AG10803 (cell line): ENCODE measurements around the gene PDSS2.

Experiments used
- DNase-seq: peaks from one replicate; pipeline ENCODE4 v3.0.0; 2010; ENCODE audit warnings: low read depth
- H3K4me3 ChIP-seq: 2 replicates; pipeline ENCODE4 v1.5.1; 2011; ENCODE audit warnings: mild to moderate bottlenecking, low read length, control low read depth
- TF ChIP-seq, protein P1 (sequence below): conservative IDR thresholded peaks from 2 replicates; pipeline ENCODE4 v1.5.1; 2011; ENCODE audit warnings: mild to moderate bottlenecking, low read length, control low read depth, inconsistent platforms

Gene PDSS2

DNA sequence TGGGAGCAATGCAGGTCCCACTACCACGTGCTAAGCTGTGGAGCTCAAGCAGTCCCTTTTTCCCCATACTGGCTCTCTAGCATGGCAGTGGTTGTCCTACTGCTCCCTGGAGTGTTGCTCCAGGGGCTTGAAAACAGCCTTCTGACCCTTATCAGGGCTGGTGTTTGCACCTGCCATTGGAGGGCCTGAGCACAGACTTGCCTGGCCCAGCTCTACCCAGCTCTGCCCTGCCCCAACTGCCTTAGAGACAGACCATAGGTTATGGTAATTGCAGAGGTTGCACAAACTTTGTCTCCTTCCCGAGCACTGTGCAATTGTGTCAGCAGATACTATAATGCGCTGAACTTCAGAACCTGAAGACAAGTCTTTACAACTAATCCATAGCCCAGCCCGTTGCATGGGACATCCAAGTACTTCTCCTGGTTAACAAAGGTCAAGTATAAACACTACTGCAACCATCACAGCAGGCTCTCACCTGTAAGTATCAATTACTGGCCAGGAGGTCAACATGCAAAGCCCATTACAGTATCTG lies 58.7 kb downstream of the PDSS2 start:
- TF ChIP-seq, protein P1, sequence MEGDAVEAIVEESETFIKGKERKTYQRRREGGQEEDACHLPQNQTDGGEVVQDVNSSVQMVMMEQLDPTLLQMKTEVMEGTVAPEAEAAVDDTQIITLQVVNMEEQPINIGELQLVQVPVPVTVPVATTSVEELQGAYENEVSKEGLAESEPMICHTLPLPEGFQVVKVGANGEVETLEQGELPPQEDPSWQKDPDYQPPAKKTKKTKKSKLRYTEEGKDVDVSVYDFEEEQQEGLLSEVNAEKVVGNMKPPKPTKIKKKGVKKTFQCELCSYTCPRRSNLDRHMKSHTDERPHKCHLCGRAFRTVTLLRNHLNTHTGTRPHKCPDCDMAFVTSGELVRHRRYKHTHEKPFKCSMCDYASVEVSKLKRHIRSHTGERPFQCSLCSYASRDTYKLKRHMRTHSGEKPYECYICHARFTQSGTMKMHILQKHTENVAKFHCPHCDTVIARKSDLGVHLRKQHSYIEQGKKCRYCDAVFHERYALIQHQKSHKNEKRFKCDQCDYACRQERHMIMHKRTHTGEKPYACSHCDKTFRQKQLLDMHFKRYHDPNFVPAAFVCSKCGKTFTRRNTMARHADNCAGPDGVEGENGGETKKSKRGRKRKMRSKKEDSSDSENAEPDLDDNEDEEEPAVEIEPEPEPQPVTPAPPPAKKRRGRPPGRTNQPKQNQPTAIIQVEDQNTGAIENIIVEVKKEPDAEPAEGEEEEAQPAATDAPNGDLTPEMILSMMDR, result no peak
- no peak overlapping the region for H3K4me3 ChIP-seq
- DNase-seq, result no peak

DNA sequence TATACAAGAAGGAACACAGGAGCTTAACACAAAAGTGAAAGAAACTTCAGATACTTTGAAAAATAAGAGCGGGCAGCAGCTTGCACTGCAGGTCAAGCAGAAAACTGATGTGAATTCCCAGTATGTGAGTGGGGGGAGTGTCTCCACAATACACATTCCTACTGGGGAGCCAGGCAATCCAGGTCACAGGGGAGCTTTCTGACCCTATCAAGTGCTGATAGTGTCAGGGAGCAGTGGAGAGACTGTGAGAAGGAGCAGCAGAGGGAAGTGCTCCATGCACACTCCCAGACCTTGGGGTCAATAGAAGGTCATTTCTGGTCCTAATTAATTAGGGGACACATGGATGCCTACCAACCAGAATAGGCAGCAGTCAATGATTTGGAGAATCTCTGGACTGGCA lies 59.4 kb downstream of the PDSS2 start:
- no peak overlapping the region for H3K4me3 ChIP-seq
- TF ChIP-seq, protein P1, result no peak
- DNase-seq, result no peak

DNA sequence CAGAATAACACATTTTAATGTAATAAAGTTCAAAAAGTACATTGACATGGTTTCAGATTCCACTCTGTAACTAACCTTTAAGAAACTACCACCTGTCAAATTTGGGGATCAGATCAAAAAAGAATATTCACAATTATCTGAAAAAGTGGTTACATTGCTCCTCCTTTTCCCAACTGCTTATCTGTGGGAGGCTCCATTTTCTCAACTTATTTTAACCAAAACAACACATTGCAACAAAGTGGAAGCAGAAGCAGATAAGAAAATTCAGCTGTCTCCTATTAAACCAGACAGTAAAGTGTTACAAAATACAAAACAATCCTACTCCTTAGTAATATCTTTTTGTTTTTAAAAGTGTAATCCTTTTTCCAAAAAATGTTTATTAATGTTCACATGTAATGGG lies 61.4 kb downstream of the PDSS2 start:
- H3K4me3 ChIP-seq, result no peak overlapping the region
- TF ChIP-seq, protein P1, result no peak
- no peak for DNase-seq

DNA sequence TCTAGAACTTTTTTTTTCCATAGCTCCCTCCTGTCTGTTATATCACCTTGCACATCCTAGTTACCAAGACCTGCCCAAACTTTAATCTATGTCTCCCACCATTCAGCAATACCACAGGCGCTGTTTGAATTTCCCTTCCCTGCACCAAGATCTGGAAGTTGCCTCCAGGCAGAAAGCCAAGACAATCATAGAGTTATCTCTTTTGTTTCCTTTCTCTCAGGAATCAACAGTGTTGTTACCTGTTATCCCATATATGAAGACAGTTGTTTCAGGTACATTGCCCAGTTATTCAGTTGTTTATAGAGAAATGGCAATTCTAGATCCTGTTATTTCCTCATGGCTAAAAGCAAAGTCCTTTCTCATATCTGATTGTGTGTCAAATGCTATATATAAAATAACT lies 63.2 kb downstream of the PDSS2 start:
- no peak for DNase-seq
- H3K4me3 ChIP-seq, result no peak overlapping the region
- TF ChIP-seq, protein P1, result no peak

DNA sequence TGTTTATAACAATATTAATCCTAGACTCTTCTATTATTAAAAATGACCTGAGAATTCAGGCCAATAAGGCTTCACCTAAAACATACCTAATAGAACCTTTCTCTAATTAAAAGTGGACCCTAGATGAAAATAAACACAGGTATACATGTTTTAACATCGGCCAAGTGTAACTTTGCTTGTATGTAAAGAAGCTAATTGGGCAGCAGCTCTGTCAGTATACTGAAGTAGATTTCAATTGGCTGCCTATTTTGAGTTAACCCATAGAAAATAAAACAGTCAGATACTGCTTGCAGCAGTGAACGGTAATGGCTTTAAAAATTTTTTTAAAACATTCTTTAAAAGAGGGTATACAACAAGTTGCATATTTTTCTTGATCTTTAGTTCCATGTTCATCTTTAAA lies 67.3 kb downstream of the PDSS2 start:
- TF ChIP-seq, protein P1, result no peak
- no peak overlapping the region for H3K4me3 ChIP-seq
- DNase-seq, result no peak

DNA sequence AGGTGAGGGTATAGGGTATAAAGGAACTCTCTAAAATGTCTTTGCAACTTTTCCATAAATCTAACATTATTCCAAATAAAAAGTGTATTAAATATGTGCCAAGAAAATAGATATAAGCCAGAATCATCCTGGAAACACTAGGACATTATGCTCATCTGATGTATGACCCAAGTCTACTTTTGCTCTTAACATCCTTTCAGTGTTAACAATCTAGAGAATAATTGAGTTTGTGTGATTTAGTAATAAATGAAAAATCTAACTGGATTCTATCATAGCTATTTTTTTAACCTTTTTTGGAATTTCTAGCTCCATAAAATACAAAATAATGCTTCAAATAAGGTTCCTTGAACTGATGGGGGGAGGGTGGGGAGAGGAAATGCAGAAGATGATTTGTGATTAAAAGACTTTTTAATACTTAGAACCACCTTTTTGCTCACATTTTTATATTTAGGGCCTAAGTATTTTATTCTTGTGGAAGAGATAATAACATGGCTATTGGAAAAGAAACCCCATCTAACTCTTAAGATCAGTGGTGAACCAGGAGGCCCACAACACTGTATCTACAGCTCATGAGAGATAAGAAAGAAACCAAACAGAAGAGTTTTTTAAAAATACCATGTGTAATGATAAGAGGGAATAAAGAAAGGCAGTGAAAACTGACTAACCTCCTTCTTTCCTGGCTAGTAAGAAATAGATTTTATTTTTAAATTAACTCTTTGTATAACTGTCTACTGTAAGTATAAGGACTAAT lies 68.5 kb downstream of the PDSS2 start:
- TF ChIP-seq, protein P1, result no peak
- DNase-seq, result no peak
- no peak overlapping the region for H3K4me3 ChIP-seq

DNA sequence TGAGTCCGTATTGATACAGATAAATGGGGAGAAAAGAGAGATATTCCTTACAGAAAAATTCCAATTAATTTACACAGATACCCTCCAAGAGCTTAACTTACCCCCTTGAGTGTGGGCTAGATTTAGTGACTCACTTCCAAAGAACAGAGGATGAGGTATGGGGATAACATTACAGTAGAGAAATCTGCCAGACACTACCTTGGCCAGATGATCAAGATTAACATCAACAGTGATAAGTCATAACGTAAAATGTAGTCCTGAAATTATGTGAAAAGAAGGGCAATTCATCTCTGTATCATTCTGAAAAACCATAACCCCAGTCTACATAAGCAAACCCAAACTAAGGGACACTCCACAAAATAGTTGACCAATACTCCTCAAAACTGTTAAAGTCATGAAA lies 69.3 kb downstream of the PDSS2 start:
- TF ChIP-seq, protein P1, result no peak
- H3K4me3 ChIP-seq, result no peak overlapping the region
- DNase-seq, result no peak
